ENCODE data around the gene GTF2IRD1. TPM values are rescaled to one million over a fixed set of nuclear protein-coding genes. Genes with fewer than 3 reads are reported as not detected.

GTF2IRD1 gene
- total RNA-seq, 1 experiment from 2014 or later = 34.3 TPM

- Histone ChIP-seq H2BK20ac (ENCODE audit: low read depth, low read length, poor library complexity, severe bottlenecking) (no peak overlapping the region), H2AK5ac (ENCODE audit: insufficient read length, low read length) (no peak overlapping the region), H3T11ph (ENCODE audit: low read length) (no peak overlapping the region), H3K4ac (ENCODE audit: low read depth, low read length) (no peak overlapping the region), H2BK120ac (ENCODE audit: low read depth, low read length, poor library complexity, severe bottlenecking) (no peak overlapping the region), H3K56ac (ENCODE audit: insufficient read length, low read depth, low read length) (no peak overlapping the region), H3K4me2 (ENCODE audit: insufficient read depth, insufficient read length, low read length) (no peak overlapping the region), H2BK15ac (ENCODE audit: low read depth, low read length) (no peak overlapping the region), H3K27ac (ENCODE audit: insufficient read length, low read depth, low read length) (no peak overlapping the region), H4K5ac (ENCODE audit: insufficient read length, low read depth, low read length) (no peak overlapping the region), H2AFZ (ENCODE audit: low read length) (no peak overlapping the region), H3K18ac (ENCODE audit: insufficient read length, low read depth, low read length) (no peak overlapping the region), H3K23ac (ENCODE audit: insufficient read length, low read depth, low read length) (no peak overlapping the region), H4K91ac (ENCODE audit: insufficient read length, low read depth, low read length) (no peak overlapping the region), H3K4me1 (ENCODE audit: insufficient read depth, low read length) (no peaks in the 10 kb centered on the region), H3K27me3 (ENCODE audit: insufficient read depth, low read length) (no peaks in the 10 kb centered on the region), H2BK12ac (ENCODE audit: insufficient read length, low read depth, low read length) (no peak overlapping the region), H3K9ac (ENCODE audit: extremely low read depth, insufficient read length, low read length) (no peak overlapping the region), H3K23me2 (ENCODE audit: insufficient read length, low read depth, low read length, poor library complexity, severe bottlenecking) (peaks cover 2% of the 10 kb centered on the region), H4K20me1 (ENCODE audit: control insufficient read depth, insufficient read depth, insufficient read length) (no peaks in the 10 kb centered on the region), H3K79me2 (ENCODE audit: insufficient read depth, low read length) (peaks cover 19% of the 10 kb centered on the region), H4K8ac (replicated peaks; ENCODE audit: insufficient read length, low read depth, low read length) (no peak overlapping the region), H3K79me1 (ENCODE audit: insufficient read depth, low read depth, low read length, poor library complexity, severe bottlenecking) (peaks cover 2% of the 10 kb centered on the region), H3K14ac (ENCODE audit: insufficient read depth, low read length) (no peak overlapping the region), H2BK5ac (ENCODE audit: insufficient read length, low read length) (no peak overlapping the region), H3K9me3 (ENCODE audit: control insufficient read depth, low read depth, low read length) (no peaks in the 10 kb centered on the region)
- H3K27me3 Mint-ChIP-seq (ENCODE audit: low read depth) = no peaks in the 10 kb centered on the region
- H3K27ac Mint-ChIP-seq = peak overlapping the region; percentile 52 to 73 (median 59); a peak in 4 of 7 replicates
- DNase-seq = no peak
- TF ChIP-seq CTCF (conservative IDR thresholded peaks at IDR 0.05) = no peak
- H3K4me1 Mint-ChIP-seq = peaks cover 14 to 28% of the 10 kb centered on the region in 2 experiments
- H3K4me3 Mint-ChIP-seq = no peak overlapping the region
- peaks cover 3 to 16% (median 9%) of the 10 kb centered on the region in 3 experiments; a peak in 4 of 7 replicates for H3K36me3 Mint-ChIP-seq (ENCODE audit: insufficient read depth in 1 of 3, low read depth in 3 of 3)
- no peaks in the 10 kb centered on the region for H3K9me3 Mint-ChIP-seq
- no CpG with 5 or more reads among the region's 15 CpGs for whole genome bisulfite sequencing (ENCODE audit: extremely low coverage, insufficient read length, low lambda C conversion rate)
These were observed 8.4 kb downstream of the GTF2IRD1 start for GRCh38 chr7:74461970-74462706.

Data from H9 (cell line).